HG03432 (cell line): ENCODE results near the gene ATE1.

Source experiments
- ATAC-seq: cut with Tn5 transposase; IDR thresholded peaks from one replicate; pipeline ENCODE4 v1.9.1; 2021; ENCODE audit warnings: mild to moderate bottlenecking, moderate library complexity; ENCODE audit not compliant: unreplicated experiment

ATE1 gene

DNA sequence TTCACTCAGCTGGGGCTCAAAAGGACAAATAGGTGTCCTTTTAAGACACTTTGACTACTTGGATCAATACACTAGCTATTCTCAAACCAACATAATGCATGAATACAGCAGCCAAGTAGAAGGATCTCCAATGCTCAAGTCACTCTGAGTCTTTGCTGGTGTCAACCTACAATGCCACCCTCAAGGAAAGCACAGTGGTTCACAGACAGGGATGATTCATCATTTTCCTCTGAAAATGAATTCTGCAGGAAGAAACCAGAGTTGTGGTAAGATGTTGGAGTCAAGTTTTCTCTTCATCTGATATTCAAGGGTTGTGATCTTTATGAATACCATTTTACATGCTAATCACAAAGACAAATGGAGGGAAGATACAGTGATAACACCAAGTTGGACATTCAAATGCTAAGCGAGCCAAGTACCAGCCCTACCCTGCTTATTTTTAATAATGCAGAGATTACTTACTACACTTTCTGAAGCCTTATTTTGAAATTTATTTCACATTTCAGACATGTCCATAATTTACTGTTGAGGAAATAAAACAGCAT, 186.5 kb downstream of the ATE1 start:
- ATAC-seq: no peak

DNA sequence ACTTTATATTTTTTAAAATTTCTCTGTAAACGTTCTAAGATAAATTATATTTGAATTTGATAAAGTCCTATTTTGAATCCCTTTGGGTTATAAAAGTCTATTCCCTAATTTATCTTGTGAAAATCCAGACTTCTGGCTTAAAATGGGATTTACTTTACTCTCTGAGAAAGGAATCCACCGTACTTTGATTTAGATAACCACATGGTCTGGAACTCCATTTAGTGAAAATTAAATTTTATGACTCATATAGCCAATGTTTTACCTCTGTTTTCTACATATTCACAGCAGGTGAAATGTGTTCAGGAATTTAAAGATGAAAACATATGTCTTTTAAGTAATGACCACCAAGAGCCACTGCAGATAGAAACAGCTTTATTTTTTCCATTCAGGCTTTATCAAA, 187.8 kb downstream of the ATE1 start:
- no peak for ATAC-seq

DNA sequence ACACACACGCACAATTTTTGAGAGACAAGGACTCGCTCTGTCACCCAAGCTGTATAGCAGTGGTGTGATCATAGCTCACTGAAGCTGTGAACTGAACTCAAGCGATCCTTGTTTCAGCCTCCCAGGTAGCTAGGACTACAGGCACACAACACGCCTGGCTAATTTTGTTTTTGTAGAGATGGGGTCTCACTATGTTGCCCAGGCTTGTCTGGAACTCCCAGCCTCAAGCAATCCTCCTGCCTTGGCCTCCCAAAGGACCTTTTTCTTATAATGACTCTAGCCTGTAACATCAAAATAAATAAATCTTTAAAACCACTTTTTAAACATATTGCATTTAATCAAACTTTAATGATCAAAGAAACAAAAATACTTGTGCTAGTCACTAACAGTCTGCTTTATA, 188.7 kb downstream of the ATE1 start:
- no peak for ATAC-seq

DNA sequence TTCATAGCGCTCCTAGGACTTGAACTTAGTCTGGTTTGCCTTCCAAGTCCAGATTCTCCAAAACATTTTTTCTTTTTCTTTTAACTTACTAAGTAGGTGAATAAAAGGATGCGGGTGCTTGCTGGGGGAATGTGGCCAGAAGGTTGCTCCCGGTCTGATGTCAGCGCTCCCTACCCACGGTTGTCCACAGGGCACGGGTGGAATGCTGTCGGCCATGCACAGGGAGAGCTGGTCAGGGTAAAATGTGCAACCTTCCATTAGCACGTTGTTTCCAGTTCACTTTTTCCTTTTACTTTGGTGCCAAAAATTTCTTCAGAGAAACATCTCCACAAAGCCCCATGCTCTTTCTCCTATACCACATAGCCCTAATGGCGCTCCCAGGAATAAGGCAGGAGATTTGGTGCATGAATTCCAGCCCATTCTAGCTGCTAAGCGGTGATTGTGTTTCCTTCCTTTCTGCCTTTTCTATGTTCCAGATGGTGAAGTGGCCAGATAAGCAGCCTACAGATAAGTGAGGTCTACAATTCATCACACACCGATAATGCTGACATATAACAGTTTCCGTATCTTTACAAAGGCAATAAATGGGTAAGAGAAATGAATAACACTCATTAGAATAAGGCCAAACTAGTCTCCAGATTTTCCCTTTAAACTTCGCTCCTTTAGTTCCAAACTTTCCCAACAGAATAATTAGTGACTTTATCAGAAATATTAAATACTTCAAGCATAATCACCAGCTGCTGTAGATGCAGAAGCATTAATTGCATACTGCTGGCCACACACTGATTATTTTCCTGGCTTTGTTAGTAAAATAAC, 191.3 kb downstream of the ATE1 start:
- ATAC-seq: no peak

DNA sequence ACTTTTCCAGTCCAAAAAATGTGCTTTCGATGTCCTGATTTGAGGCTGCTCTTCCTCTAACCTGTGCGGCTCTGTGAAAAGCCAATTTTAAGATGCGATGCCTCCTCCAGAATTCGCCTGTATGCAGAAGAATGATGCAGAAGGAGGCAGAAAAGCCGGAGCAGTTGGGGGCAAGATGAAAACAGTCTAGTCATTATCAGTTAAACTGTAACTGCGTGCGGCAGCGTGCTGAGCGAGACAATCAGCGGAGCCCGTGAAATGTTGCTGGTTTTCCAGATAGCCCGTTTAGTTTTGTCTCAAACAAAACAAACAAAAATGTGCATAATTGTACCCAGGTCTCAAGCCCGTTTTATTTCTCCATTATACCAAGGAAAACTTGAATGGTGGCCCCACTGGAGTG, 192.6 kb downstream of the ATE1 start:
- no peak for ATAC-seq

DNA sequence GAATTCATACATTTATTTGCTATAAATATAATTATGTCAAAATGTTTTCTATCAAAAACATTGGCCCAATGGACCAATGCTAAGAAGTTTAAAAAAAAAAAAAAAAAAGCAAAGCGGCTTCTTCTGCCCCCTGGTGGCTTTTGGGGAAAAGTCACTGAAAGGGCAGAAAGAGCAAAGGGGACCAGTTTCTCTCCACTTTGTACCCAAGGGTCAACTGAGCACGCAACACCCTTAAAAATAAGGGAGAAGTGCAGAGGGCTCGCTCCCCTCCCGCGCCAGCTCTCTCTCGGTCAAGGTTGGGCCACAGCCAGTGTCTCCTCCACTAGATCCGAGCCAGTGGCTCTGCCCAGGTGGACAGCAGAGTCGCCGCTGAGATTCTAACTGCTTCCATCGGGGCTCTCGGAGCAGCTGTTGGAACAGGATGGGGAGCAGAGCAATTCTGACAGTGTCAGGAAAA, 193.2 kb downstream of the ATE1 start:
- ATAC-seq: no peak

DNA sequence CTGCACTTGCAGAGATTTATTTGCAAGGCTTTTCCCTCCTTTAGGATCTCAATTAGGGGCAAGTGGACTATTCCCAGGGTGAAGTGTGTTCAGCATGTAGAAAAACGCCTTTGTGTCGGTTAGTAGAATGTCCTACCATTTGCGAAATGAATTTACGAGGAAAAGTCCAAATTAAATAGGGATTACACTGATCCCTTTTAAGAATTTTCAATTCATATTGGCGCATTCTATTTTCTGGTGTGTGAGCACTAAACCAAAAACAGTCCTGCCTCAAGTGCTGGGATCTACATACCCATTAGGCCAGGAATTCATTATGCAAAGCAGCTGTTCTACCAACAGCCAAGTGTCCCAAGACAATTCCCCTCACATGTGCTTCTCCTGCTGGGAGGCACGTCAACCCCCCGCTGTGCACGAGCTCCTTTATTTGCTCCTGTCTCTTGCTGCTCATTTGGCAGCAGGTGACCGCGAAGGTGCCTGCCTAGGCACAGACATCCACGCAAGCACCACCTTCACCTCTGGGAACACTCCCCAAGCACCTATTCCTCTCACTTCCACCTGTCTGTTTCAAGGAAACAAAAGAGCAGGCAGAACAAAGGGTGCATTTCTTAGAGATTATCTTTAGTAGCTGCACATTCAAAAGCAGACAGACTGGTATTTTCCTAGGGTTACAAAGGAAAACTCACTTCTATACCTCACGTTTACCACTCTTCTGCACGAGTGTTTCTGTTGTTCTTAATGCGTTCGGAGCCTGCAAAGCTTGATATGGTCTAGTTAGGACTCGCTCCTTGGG, 195.0 kb downstream of the ATE1 start:
- ATAC-seq: no peak

DNA sequence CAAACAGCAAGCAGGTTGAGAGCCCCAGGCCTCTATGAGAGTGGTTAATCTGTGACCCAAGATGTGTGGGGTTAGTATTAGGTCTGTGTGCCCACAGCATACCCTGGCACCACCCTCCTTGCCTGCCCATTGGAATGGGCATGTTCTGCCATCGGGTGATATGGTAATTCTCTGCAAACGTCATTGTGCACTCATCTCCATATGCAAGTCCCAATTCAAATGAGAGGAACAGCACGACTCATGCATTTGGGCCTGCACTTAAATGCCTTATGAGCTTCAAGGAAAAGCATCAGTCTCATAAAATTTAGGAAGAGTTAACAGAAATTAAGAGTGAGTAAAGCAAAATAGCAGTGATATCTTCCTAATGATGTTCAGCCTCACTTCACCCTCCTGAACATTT, 195.7 kb downstream of the ATE1 start:
- ATAC-seq: no peak

DNA sequence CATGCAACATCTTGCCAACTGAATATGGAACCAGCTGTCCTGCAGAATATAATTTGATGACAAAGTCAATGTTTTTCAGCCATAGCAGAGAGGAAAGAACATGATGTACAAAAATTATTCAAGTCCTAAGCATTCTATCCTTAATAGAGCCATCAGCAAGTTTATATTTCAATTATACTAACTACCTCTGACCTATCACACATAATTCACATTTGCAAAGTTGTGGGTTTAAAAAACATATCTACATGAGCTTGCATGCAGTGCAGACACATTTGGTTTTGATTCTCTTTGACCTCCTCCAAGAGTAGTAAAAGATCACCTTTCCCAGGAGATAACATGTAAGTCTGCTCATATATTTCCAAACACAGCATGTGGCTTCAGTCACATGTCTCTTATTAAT, 203.5 kb downstream of the ATE1 start:
- ATAC-seq: no peak

DNA sequence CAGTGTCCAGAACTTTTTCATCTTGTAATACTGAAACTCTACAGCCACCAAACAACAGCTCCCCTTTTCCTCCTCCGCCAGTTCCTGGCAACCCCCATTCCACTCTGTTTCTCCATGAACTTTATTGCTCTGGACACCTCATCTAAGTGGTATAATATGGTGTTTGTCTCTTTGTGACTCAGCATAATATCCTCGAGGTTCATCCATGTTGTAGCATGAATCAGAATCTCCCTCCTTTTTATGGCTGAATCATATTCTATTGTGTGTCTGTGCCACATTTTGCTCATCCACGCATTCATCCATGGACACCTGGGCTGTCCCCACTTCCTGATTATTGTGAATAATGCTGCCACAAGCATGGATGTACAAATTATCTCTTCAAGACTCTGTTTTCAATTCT, 205.2 kb downstream of the ATE1 start:
- no peak for ATAC-seq

DNA sequence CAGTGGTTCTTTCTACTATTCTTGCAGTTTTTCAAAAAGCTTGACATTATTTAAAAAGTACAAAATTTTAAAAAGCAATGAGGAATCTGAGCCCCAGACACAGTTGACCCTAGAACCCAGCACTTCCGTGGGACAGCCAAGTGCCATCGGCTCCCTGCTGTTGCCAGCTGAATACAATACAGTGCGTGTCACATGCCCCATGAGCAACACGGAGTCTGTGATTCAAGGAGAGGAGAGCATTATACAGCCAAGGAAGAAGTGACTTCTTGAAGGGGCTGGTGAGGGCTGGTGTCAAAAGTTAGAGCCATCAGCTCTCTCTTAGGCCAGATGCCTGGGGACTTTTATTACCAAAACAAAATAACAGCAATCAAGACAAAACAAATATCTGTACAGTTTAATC, 206.6 kb downstream of the ATE1 start:
- ATAC-seq: no peak

DNA sequence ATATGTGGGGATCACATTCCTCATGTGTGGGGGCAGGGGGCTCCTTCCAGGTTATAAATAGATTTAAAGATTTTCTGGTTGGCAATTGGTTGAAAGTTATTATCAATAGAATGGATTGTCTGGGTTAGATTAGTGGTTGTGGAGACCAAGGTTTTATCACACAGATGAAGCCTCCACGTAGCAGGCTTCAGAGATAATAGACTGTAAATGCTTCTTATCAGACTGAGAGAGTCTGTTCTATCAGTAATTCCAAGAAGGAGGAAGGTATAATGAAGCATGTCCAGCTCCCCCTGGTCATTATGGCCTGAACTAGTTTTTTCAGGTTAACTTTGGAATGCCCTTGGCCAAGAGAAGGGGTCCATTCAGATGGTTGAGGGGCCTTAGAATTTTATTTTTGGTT, 211.9 kb downstream of the ATE1 start:
- no peak for ATAC-seq

DNA sequence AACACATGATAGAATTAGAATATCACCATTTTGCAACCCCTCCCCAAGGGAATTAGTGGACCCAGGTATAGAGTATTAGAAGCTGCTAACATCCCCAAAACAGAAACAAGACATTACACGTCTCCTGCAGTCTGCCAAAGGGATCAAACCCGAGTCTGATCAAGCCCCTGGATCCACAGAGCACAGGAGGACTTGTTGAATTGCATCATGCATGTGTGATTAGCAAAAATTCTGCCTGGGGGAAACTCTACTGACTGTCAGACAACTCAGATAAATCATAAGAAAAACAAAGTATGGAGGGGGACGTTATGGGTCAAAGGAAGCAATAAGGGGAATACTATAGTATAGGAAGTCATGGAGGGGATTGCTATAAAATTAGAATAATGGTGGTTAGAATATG, 212.8 kb downstream of the ATE1 start:
- ATAC-seq: no peak

DNA sequence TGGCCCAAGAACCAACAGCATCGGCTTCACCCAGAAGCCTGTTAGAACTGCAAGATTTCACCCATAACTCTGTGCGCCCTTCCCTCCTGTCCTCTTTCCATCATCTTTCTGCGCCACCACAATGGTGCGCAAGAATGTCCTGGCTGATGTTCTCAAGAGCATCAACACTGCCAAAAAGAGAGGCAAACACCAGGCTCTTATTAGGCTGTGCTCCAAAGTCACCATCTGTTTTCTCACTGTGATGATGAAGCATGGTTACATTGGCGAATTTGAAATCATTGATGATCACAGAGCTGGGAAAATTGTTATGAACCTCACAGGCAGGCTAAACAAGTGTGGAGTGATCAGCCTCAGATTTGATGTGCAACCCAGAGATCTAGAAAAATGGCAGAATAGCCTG, 214.3 kb downstream of the ATE1 start:
- ATAC-seq: no peak

DNA sequence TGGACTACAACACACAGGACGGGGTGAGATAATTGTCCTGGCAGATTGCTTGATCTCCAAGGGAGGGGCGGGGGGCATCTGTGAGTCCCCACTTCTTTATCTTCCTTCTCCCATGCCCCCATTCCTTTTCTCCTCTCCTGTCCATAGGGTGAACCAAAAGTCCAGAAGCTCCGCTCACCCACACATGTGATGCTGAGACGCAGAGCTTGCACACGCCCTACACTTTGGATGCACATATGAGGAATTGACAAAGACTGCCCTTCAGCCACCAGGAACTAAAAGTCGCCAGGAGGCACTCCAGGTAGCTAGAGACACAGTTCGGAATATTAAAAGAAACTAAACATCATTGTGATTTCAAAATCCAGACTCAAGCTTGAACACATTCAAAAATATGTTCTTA, 216.9 kb downstream of the ATE1 start:
- no peak for ATAC-seq

DNA sequence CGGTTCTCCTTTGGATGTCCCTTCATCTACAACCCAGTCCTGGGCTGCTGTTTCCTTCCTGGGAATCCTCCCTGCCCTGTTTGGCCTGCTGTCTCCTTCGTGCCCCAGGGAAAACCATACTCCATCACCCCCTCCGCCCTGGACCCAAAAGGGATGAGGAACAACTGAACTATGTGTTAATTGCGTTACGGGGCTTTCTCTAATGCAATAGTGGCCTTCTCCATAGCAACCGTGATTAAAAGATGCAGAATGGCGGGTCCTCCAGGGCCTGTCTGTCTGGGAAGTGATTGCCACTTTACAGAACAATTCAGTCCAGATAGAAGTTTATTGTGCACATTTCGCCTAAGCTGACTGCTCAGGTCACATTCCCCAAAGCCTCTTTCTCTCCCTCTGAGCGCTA, 217.6 kb downstream of the ATE1 start:
- ATAC-seq: no peak

DNA sequence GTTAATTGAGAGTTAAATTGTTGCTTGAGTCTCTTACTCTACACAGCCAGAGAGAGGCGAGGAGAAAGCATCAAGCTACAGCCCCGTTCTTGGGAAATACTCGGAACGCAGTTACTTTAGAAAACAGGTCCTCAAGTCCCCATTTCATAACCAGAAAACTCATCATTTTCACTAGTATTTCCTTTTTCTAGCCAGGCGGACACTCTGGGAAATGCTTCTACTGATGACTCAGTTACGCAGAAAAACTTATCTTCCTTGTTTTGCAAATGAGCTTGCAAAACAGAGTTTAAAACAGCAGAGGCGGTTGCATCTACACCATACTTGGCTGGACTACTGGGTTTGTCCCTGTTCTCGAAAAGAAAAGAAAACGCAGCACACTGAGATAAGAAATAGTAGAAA, 218.2 kb downstream of the ATE1 start:
- ATAC-seq: no peak

DNA sequence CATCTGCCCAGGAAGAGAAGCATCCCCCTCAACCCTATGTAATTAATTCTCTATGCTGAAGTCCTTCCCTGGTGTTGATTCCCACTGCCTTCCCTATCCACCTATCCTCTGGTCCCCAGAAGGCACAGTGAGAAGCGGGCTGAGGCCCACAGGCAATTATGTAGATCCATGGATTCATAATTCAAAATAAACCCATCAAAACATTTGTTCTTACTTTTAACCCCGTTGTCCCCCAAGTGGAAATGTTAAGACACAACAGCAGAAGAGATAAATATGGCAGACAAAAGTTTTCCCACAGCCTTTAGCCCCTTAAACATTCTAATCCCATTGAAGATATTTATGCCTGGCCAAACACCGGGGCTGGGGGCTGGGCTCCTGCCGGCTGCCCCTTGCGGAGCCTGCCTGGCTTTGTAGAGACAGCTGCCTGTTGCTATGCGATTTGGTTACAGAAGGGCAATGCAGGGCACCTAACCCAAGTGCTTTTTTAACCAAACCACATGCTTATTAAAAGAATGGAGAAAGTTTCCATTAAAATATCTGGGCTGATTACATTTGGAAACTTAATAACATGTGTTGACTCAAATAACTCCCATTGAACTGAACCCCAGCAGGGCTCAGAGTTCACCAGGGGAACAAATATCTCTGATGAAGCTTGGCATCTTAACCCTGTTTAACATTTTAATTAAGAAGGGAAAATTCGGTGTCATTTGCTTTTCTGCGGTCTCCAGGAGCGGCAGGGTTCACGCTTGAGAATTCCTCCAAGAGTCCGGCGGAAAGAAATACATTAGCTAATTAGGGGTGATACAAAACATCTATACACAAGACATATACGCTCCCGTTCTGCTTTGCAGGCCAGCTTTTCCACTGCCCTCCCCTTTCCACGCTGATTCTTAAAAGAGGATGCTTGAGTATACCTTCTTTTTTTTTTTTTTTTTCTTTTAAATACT, 218.8 kb downstream of the ATE1 start:
- no peak for ATAC-seq

DNA sequence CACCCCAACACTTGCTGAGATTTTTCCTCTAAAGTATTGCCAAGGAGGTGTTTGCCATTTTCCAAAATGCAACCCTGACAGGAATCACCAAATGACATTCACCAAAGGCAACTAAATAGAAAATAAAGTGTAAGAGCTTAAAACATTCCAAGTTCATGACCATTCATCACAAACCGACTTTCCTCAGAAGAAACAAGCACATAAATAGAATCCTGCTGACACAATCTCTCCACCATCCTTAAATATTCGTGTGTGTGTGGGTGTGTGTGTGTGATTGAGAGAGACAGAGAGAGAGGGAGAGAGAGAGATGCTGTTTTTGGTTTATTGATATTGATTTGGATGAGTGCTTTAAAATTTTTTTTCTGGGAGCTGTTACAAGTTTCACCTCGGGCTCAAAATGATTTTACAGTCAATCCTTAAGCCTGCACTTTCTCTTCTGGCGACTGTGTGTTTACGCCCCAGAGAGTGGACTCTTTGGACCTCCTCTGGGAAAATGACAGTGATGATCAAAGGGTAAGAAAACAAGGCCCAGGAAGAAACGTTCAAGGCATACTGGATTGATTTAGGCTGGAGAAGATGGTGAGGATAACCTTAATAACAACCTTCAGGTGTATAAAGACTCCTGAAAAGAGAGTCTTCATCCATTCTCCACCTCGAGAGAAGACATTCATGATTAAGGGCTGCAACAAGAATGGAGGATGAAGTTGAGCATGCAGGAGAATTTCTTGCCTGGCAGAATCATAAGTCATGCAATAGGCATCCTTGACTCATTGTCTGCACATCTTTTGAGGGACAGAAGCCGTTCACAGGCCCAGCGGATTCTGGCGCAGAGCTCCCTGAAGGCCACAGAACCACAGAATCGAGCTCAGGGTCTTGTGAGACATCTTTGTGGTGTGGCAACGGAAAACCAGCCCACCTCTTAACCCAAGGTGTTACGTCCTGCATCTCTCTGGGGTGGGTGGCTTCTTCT, 225.2 kb downstream of the ATE1 start:
- no peak for ATAC-seq

DNA sequence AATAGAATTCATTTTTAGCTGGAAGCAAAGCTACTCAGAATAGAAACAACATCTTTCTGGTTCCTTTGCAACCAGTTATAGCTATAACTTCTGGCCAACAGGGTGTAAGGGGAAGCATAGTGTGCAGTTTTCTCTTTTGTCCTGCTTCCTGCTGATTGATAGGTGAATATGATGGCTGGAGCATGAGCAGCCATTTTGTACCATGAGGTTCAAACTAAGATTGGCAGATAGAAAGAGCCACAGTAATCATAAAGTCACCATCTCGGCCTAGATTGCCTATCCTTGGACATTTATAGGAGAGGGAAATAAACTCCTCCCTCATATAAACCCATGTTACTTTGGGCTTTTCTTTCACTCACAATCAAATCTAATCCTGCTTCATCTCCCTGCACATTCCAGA, 227.4 kb downstream of the ATE1 start:
- no peak for ATAC-seq
